Fibroblast of skin of scalp (primary cell): ENCODE data around the gene STMN1. TPM values are rescaled to one million over a fixed set of nuclear protein-coding genes. Genes with fewer than 3 reads are reported as not detected.
"Not testable (repeated sequence)": the region's sequence is repeated elsewhere in the genome, so short reads cannot be mapped to it uniquely, and the experiment has no call there.

Source experiments
- DNase-seq: peaks from one replicate; pipeline ENCODE4 v3.0.0-alpha.2; 2013
- polyA plus RNA-seq, 2 experiments: library from polyadenylated mRNA; unstranded; fragments of 120-200 nt; gene quantifications; one replicate each; pipeline ENCODE4 v1.2.1, GENCODE V29; 2013; ENCODE audit not compliant: insufficient read length in 2 of 2

STMN1 gene
- polyA plus RNA-seq (2013, experiment 1 of 2; ENCODE audit: insufficient read length), result 307 TPM
- polyA plus RNA-seq (2013, experiment 2 of 2; ENCODE audit: insufficient read length), result 348 TPM

DNA sequence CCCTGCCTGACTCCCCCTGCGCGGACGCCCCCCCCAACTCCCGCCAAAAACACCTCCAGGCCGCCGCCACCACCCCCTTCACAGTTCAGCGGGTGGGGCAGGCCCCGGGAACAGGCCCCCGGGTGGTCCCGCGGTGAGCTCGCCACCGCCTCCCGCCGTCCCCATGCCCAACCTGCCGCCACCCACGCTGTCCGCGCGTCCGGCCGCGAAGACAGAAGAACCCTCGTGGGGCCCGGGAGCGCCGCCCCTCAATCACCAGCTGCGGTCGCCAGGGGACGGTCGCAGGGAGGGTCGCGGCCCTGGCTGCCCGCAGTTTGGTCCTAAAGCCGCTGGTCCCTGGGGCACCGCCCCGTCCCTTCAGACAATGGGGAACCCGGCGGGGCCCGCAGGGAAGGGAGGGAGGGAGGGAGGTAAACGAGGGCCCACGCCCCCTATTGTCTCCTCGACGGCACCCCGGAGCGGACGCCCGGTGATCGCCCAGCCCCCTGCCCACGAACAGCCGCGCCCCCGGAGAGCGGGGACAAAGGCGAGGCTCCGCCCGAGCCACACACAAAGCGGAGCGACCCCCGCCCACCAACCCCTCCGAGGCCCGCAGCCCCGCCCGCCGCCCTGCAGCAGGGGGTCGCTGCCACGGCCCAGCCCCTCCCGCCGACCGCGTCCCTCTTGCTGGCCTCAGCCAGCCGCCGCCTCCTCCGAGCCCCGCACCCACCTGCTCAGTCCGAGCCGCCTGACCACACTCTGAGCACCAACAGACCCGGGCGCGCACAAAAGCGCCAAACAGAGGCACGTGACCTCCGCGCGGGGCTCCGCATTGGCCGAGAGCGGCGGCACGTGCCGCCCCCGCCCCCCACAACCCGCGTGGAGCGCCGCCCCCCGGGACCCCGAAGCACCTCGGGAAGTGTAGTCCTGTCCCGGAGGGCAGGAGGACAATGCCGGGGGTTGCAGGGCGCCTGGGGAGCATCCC, at the start of gene STMN1:
Gene STMN1, minus strand, starts transcription at position 740 of the 964 bp plus-strand sequence. CDS start 1,743 bp downstream, outside the sequence.
- DNase-seq, result peak; percentile 95

DNA sequence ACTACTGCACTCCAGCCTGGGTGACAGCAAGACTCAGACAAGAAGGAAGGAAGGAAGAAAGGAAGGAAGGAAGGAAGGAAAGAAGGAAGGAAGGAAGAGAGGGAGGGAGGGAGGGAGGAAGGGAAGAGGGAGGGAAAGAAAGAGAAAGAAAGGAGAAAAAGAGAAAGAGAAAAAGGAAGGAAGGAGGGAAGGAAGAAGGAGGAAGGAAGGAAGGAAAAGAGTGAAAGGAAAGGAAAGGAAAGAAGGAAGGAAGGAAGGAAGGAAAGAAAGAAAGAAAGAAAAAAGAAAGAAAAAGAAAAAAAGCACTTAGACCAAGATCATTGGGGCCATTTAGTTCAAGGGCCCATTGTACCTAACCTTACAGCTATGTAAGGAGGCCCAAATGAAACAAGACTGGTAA, 49.3 kb upstream of the STMN1 start:
- DNase-seq, result no peak

DNA sequence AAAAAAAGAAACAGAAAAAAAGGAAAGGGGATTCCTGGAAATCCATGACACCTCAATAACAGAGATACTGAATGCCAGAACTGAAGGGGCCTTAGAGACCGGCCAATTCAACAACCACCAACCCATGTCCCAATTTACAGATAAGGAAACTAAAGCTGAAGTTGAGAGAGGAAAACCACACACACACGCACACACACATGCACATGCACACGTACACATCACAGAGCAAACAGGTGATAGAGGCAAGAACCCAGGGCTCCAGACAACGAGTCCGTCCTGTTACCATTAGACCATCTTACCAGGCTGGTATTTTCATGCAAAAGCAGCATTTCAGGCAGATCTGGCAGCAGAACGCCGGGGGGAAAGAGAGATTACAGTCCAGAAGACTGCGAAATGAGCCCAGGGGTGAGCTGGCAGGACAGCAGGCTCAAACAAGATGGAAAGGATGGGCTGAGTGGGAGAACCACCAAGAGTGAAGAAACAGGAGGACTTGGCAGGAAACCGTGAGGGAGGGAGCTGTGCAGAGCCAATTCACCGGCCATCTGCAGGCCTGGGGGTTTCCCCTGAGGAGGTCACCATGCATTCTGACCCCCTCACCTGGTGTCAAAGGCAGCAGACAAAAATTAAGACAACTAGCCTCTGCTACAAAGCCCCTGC, 48.2 kb upstream of the STMN1 start:
- DNase-seq, result no peak

GRCh38 chr1:25952841-25953401, 46.7 kb upstream of the STMN1 start:
- peak; percentile 35 for DNase-seq

DNA sequence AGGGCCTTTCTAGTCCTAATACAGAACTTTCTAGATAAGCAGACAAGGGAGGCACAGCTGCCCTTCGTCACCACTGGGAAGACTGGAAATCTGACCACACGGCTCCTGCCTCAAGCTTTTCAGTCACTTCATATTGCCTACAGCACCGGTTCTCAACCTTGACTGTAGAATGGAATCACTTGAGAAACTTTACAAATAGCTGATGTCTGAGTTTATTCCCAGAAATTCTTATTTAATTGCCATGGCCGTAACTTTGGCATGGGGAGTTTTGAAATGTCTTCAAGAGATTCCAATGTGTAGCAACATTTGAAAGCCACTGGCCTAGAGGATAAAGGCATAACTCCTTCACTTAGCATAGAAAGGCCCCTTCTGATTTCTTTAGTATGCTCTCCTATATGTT, 42.4 kb upstream of the STMN1 start:
- DNase-seq, result no peak

GRCh38 chr1:25947027-25947426, 40.8 kb upstream of the STMN1 start:
- no peak for DNase-seq

GRCh38 chr1:25945761-25946160, 39.5 kb upstream of the STMN1 start:
- DNase-seq, result no peak

- DNase-seq, result no peak
Measured at GRCh38 chr1:25944986-25945385, 38.8 kb upstream of the STMN1 start.

DNA sequence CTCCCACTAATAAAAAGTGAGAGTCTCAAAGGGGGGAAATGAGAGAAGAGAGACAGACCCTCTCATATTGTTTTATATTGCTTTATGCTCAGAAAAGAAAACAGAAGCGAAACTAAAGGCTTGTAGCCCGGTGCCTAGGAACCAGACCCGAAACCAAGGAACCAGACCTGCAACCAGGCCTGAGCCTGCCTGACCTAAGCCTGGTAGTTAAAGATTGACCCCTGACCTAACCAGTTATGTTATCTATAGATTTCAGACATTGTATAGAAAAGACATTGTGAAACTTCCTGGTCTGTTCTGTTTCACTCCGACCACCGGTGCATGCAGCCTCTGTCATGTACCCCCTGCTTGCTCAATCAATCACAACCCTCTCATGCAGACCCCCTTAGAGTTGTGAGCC, 37.3 kb upstream of the STMN1 start:
- not testable (repeated sequence) for DNase-seq

DNA sequence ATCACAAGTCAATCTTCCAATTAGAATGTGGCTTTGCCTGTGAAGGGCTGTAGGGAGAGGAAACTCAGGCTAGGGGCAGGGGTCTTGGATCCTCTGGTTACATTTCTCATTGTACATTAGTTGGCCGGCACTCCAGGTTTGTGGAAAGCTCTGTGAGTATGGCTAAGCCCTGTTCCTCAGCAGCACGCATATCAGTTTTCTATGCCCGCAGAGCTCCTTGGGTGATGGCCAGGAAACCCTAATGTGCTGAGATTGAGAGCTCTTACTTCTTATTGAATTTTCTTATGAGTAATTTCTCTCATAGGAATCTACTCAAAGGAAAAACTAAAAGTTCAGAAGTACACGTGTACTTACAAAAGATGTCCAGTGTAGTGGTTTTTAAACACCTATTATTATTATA, 30.7 kb upstream of the STMN1 start:
- DNase-seq, result no peak

DNA sequence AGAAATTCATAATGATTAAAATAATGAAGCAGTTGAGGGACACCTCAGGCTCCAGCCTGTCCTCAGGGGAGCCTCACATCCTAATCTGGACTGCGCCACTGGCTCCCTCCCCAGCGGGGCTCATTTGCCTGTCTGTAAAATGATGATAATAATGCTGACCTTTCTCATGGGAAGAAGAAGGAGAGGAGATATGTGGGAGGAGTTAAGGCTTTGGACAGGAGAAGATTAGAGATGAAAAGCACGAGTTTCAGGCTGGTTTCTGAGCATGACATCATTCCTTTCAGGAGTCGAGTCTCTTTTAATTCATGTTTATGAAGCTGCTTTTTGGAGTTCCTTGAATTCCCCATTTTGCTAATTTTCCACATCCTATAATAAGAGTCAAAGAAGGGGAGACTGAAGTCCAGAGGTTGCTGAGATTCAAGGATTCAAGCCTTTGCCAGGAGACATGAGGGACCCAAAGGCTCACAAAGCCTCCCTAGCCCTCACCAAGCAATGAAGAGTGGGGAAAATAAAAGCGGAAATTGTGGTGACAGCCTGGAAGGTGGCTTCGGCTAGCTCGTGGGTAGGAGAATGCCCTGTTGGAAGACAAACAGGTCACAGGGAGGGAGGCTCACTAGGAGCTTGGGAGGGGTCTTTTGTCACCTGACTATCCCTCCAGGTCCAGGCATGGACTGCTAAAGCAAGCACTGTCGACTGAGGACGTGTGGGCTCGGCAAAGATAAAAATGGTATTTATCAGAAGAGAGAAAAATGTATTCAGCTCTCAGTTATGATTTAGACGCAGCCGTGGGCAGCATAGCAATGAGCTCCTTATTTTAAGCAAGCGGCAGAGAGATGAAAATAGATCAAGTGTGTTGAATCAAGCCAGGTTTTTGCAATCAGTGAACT, 27.5 kb upstream of the STMN1 start:
- DNase-seq, result no peak

GRCh38 chr1:25932811-25933400, 26.7 kb upstream of the STMN1 start:
- not testable (repeated sequence) for DNase-seq

DNA sequence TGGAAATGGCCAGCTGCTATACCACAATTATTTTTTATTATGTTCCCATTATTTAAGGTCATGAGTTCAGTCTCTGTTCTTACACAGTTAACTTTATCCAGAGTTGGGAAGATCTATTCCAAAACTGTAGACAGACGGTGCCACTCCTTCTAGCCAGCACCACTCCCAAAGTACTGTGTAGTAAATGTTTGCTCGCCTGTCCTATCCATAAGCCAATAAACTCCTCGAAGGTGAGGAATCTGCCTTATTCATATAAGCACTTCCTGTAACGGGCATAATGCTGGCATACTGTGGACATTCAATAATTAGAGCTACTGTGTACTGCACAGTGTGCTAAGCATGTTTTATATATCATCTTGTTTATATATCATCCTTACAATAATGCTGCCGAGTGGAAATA, 26.1 kb upstream of the STMN1 start:
- DNase-seq, result no peak

DNA sequence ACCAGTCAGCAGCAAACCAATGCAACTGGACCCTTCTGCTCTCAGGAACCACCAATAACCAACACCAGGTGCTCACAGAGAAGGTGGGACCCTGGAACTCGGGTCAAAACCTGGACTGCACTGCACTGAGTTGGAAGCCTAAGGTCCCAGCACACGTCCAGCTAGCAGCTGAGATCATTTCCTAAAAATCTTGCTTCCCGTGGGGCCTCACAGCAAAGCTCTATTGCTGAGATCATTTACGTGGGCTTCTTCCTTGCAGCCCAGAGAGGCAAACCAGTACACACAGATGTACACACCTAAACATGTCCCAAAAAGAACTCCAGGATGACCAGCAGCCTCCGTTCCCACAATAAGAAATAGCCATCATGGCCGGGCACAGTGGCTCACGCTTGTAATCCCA, 22.8 kb upstream of the STMN1 start:
- no peak for DNase-seq

DNA sequence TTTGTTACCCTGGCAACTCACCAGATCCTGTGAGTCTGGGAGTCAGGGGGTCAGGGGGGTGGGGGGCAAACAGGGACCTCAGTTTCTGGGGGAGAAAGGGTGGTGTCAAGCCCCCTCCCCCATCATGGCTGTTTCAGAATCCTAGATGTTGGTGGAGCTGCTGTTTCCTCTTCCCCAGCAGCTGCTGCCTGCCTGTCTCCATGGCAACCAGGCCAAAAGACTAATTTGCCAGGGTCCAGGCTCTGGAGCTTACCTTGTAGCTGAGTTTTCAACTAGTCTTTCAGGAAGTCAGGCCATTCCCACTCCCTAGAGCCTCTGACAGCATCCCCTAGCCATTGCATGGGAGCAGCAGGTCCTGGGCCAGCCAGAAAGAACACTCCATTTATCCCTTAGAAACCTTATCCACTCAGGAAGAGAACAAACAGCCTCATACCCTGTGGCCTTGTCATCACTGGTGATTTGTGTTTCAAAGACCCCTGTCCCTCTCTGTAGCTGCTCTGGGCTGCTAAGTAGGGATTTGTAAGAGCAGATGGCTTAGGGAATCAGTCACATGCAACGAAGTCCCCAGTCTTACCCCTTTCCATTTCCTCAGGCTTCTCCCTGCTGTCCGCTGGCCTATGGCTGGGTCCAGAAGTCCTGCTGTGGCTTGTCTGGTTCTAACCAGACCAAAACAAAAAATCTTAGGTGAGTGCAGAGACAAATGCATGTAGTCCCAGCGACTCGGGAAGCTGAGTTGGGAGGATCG, 21.5 kb upstream of the STMN1 start:
- no peak for DNase-seq

- no peak for DNase-seq
Measured at GRCh38 chr1:25926731-25927496, 20.7 kb upstream of the STMN1 start.

DNA sequence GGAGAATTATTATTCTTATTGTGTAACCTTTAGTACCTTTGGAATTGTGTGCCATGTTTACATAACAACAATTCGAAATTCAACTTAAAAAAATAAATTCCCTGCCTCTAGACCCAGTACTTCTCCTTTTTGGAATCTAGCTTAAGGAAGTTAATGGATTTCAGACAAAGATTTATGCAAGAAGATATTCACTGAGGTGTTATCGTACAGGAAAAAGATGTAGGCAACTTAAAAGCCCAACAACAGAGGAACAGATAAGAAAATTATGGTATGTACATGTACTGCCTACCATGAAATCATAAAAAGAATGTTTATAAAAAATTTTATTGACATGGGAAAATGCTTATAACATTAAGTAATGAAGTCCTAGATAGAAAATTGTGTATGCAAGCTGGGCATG, 18.2 kb upstream of the STMN1 start:
- DNase-seq, result no peak

DNA sequence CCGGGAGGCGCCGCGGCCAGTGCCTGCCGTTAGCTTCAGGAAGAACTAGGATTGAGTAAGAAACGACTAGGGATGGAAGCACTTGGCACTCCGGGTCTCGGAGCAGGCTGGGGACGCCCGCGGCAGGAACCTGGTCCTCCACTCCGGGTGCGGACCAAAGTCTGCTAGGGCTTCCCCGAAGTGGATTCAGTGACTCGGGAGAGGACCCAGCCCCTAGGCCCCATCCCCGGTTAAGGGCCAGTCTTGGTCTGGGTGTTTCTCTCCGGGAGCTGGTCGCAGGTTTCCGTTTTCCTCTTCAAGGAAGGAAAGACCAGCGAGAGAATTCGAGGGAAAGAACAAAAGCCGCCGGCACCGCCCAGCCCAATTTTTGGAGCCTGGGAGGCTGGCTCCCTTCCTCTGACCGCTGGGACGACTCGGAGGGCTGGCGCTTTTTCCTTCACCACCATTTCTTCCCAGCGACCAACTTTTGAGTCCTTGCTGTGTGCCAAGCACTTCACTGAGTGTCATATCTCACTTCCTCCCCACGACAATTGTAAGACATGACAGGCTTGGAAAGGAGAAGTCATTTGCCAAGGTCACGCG, 16.8 kb upstream of the STMN1 start:
- DNase-seq, result peak; percentile 19

- peak; percentile 33 for DNase-seq
Measured at GRCh38 chr1:25922056-25922970, 16.1 kb upstream of the STMN1 start.
